Measurements from ENCODE around the gene TBC1D5. TPM values are rescaled to one million over a fixed set of nuclear protein-coding genes. Genes with fewer than 3 reads are reported as not detected.

TBC1D5 gene
- total RNA-seq, 1 experiment from 2014 or later = 26.1 TPM

DNA sequence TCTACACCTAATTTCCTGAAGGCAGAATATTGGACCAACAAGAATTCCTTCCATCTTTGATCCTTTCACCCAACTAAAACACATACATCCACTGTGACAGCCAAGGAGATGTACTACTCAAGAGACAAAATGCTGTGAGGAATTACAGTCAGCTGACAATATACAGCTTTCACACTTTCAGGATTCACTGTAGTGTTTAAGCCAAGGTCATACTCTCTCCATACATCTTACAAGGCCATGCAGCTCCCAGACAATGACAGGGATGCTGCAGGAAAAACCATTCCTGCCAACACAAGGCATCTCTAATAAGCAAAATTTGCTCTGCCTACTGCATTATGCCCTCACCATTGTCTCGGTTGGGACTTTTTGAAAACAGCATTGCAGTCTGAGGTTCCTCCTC, 170.7 kb downstream of the TBC1D5 start:
- 0 out of 2 replicates have a peak, but pooled peaks cover 3% of the 10 kb centered on the region for H3K4me1 Mint-ChIP-seq
- TF ChIP-seq KAT7 (CRISPR knock-in tag; IDR thresholded peaks at IDR 0.05; ENCODE audit: borderline replicate concordance) (no peak), CREB1 (CRISPR knock-in tag; IDR thresholded peaks at IDR 0.05) (no peak), ZBTB21 (CRISPR knock-in tag; IDR thresholded peaks at IDR 0.05; ENCODE audit: borderline replicate concordance) (no peak)
- TF ChIP-seq, protein P1, sequence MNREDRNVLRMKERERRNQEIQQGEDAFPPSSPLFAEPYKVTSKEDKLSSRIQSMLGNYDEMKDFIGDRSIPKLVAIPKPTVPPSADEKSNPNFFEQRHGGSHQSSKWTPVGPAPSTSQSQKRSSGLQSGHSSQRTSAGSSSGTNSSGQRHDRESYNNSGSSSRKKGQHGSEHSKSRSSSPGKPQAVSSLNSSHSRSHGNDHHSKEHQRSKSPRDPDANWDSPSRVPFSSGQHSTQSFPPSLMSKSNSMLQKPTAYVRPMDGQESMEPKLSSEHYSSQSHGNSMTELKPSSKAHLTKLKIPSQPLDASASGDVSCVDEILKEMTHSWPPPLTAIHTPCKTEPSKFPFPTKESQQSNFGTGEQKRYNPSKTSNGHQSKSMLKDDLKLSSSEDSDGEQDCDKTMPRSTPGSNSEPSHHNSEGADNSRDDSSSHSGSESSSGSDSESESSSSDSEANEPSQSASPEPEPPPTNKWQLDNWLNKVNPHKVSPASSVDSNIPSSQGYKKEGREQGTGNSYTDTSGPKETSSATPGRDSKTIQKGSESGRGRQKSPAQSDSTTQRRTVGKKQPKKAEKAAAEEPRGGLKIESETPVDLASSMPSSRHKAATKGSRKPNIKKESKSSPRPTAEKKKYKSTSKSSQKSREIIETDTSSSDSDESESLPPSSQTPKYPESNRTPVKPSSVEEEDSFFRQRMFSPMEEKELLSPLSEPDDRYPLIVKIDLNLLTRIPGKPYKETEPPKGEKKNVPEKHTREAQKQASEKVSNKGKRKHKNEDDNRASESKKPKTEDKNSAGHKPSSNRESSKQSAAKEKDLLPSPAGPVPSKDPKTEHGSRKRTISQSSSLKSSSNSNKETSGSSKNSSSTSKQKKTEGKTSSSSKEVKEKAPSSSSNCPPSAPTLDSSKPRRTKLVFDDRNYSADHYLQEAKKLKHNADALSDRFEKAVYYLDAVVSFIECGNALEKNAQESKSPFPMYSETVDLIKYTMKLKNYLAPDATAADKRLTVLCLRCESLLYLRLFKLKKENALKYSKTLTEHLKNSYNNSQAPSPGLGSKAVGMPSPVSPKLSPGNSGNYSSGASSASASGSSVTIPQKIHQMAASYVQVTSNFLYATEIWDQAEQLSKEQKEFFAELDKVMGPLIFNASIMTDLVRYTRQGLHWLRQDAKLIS (CRISPR knock-in tag; IDR thresholded peaks at IDR 0.05; ENCODE audit: borderline replicate concordance) = no peak
- TF ChIP-seq, protein P2, sequence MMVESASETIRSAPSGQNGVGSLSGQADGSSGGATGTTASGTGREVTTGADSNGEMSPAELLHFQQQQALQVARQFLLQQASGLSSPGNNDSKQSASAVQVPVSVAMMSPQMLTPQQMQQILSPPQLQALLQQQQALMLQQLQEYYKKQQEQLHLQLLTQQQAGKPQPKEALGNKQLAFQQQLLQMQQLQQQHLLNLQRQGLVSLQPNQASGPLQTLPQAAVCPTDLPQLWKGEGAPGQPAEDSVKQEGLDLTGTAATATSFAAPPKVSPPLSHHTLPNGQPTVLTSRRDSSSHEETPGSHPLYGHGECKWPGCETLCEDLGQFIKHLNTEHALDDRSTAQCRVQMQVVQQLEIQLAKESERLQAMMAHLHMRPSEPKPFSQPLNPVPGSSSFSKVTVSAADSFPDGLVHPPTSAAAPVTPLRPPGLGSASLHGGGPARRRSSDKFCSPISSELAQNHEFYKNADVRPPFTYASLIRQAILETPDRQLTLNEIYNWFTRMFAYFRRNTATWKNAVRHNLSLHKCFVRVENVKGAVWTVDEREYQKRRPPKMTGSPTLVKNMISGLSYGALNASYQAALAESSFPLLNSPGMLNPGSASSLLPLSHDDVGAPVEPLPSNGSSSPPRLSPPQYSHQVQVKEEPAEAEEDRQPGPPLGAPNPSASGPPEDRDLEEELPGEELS (CRISPR knock-in tag; IDR thresholded peaks at IDR 0.05) = no peak
- no peaks in the 10 kb centered on the region for H3K9me3 Mint-ChIP-seq
- ATAC-seq = no peak
- no peak for DNase-seq (ENCODE audit: low spot score)
- ChIA-PET POLR2A (no interaction called here), CTCF (no interaction called here)
- H3K27me3 Mint-ChIP-seq (ENCODE audit: low read depth) = no peaks in the 10 kb centered on the region
- H3K27ac Mint-ChIP-seq = no peak overlapping the region
- no peaks in the 10 kb centered on the region for H3K36me3 Mint-ChIP-seq
- H3K4me3 Mint-ChIP-seq = no peak overlapping the region

DNA sequence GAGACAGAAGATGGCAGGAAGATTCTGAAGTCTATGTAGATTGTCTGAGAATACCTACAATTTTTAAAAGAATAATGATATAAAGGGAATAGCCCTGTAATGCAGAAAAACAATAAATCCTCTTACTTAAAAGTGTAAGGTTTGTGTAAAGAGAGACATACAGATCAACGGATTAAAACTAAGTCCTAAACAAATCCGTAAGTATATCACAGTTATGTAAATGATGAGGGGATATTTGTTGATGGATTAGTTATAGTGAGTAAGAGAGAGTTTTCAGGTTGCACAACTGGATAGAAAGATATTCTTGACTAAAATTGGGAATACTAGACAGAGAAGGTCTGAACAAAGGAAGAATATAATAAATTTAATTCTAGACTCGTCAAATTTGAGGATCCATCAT, 179.6 kb downstream of the TBC1D5 start:
- H3K4me3 Mint-ChIP-seq = no peak overlapping the region

More for the DNA sequence above, 179.6 kb downstream of the TBC1D5 start:
- POLR2A ChIA-PET = no interaction called here
- CTCF ChIA-PET = no interaction called here
- Mint-ChIP-seq H3K4me1 (peaks cover 6% of the 10 kb centered on the region), H3K27me3 (ENCODE audit: low read depth) (no peaks in the 10 kb centered on the region), H3K27ac (no peak overlapping the region), H3K9me3 (no peaks in the 10 kb centered on the region), H3K36me3 (no peaks in the 10 kb centered on the region)
- TF ChIP-seq TP53 (CRISPR knock-in tag; IDR thresholded peaks at IDR 0.05) (no peak), RORB (CRISPR knock-in tag; IDR thresholded peaks at IDR 0.05) (no peak), SOX15 (CRISPR knock-in tag; IDR thresholded peaks at IDR 0.05) (no peak), SP1 (CRISPR knock-in tag; conservative IDR thresholded peaks at IDR 0.05) (no peak), TEAD1 (CRISPR knock-in tag; IDR thresholded peaks at IDR 0.05) (no peak), CREM (CRISPR knock-in tag; IDR thresholded peaks at IDR 0.05) (no peak), SMAD4 (CRISPR knock-in tag; IDR thresholded peaks at IDR 0.05) (no peak), IRF2 (CRISPR knock-in tag; IDR thresholded peaks at IDR 0.05; ENCODE audit: borderline replicate concordance, low read depth) (no peak), ETV6 (CRISPR knock-in tag; IDR thresholded peaks at IDR 0.05) (no peak), NR2C2 (CRISPR knock-in tag; IDR thresholded peaks at IDR 0.05) (no peak)
- TF ChIP-seq, protein P2 (CRISPR knock-in tag; IDR thresholded peaks at IDR 0.05) = no peak
- TF ChIP-seq, protein P3, sequence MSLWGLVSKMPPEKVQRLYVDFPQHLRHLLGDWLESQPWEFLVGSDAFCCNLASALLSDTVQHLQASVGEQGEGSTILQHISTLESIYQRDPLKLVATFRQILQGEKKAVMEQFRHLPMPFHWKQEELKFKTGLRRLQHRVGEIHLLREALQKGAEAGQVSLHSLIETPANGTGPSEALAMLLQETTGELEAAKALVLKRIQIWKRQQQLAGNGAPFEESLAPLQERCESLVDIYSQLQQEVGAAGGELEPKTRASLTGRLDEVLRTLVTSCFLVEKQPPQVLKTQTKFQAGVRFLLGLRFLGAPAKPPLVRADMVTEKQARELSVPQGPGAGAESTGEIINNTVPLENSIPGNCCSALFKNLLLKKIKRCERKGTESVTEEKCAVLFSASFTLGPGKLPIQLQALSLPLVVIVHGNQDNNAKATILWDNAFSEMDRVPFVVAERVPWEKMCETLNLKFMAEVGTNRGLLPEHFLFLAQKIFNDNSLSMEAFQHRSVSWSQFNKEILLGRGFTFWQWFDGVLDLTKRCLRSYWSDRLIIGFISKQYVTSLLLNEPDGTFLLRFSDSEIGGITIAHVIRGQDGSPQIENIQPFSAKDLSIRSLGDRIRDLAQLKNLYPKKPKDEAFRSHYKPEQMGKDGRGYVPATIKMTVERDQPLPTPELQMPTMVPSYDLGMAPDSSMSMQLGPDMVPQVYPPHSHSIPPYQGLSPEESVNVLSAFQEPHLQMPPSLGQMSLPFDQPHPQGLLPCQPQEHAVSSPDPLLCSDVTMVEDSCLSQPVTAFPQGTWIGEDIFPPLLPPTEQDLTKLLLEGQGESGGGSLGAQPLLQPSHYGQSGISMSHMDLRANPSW (CRISPR knock-in tag; conservative IDR thresholded peaks at IDR 0.05; ENCODE audit: low read depth) = no peak
- ATAC-seq = no peak
- no peak for DNase-seq (ENCODE audit: low spot score)

Data from WTC11 (cell line).